ENCODE data around the gene KIF21A. TPM values are rescaled to one million over a fixed set of nuclear protein-coding genes. Genes with fewer than 3 reads are reported as not detected.

KIF21A gene
- polyA plus RNA-seq, 1 of the 3 experiments (the other 2 are of a cell fraction), result 3.6 TPM

- no peaks in the 10 kb centered on the region for H3K9me3 ChIP-seq
- H3F3A ChIP-seq (replicated peaks; ENCODE audit: insufficient read depth), result no peaks in the 10 kb centered on the region
- no peak overlapping the region for H3K4me3 ChIP-seq (ENCODE audit: low read depth in 2 of 2, low read length in 1 of 2)
- POLR2A ChIA-PET, result no interaction called here
- H3K27me3 ChIP-seq (ENCODE audit: insufficient read depth), result no peaks in the 10 kb centered on the region
- no peak overlapping the region; the same call in 1 of the 2 replicates for H2AFZ ChIP-seq (ENCODE audit: low read depth)
- peaks cover 0 to 14% of the 10 kb centered on the region in 2 experiments; a peak in 2 of 4 replicates for H3K4me1 ChIP-seq (ENCODE audit: control insufficient read depth in 1 of 2, insufficient read depth in 2 of 2, low read depth in 1 of 2, low read length in 1 of 2)
- peak overlapping the region in 1 of 2 experiments; percentile 82; a peak in 2 of 4 replicates for H3K27ac ChIP-seq (ENCODE audit: low read depth in 2 of 2, low read length in 1 of 2)
- no peaks in the 10 kb centered on the region for H3K79me2 ChIP-seq (ENCODE audit: insufficient read depth)
- no peak overlapping the region for H3K4me2 ChIP-seq
- 51% methylated on average over 2 of the region's 2 CpGs for WGBS (ENCODE audit: low lambda C conversion rate)
- DNase-seq, result peak; percentile 53
- H3K36me3 ChIP-seq (replicated peaks in 1 of 2; ENCODE audit: control insufficient read depth in 1 of 2, insufficient read depth in 2 of 2, low read length in 1 of 2), result peaks cover 0 to 2% of the 10 kb centered on the region in 2 experiments
- no peaks in the 10 kb centered on the region for H4K20me1 ChIP-seq (ENCODE audit: insufficient read depth)
- no peaks in the 10 kb centered on the region for H3K9me2 ChIP-seq
- CTCF ChIA-PET, result interaction anchor here (0.9 to 2.8 kb wide), 5 partner anchors 12 to 28 kb away, joined by 3 to 7 read pairs (median 3); partner anchors contain the start of gene KIF21A
- no peak overlapping the region for H3K9ac ChIP-seq
- TF ChIP-seq SIN3A (IDR thresholded peaks at IDR 0.05; ENCODE audit: borderline replicate concordance, low read depth, low read length) (no peak), TCF12 (IDR thresholded peaks at IDR 0.05) (no peak), CTCF (IDR thresholded peaks at IDR 0.05) (no peak), RFX5 (IDR thresholded peaks at IDR 0.05; ENCODE audit: low read length) (no peak), CHD2 (IDR thresholded peaks at IDR 0.05; ENCODE audit: low read length, partially characterized antibody) (no peak), MAX (IDR thresholded peaks at IDR 0.05; ENCODE audit: low read depth) (no peak), TEAD4 (IDR thresholded peaks at IDR 0.05; ENCODE audit: borderline replicate concordance, insufficient read depth) (no peak), RXRA (IDR thresholded peaks at IDR 0.05; ENCODE audit: borderline replicate concordance, low read depth) (no peak), POLR2AphosphoS5 (IDR thresholded peaks at IDR 0.05; ENCODE audit: low read depth, low read length) (no peak), IRF3 (IDR thresholded peaks at IDR 0.05; ENCODE audit: low read depth, low read length) (no peak), GABPA (IDR thresholded peaks at IDR 0.05; ENCODE audit: low read depth) (no peak), SMC3 (IDR thresholded peaks at IDR 0.05; ENCODE audit: low read depth, low read length) (no peak), NFIC (IDR thresholded peaks at IDR 0.05; ENCODE audit: borderline replicate concordance) (no peak), MXI1 (IDR thresholded peaks at IDR 0.05; ENCODE audit: low read depth, low read length) (0 out of 2 replicates have a peak, but pooled peaks have one; percentile 35), REST (IDR thresholded peaks at IDR 0.05; ENCODE audit: low read depth, low read length) (no peak), JUND (IDR thresholded peaks at IDR 0.05) (no peak), USF1 (IDR thresholded peaks at IDR 0.05; ENCODE audit: borderline replicate concordance, low read depth) (no peak), PBX3 (IDR thresholded peaks at IDR 0.05) (no peak), NRF1 (IDR thresholded peaks at IDR 0.05; ENCODE audit: low read depth, low read length) (no peak), YY1 (IDR thresholded peaks at IDR 0.05; ENCODE audit: low read depth) (no peak), MEF2A (IDR thresholded peaks at IDR 0.05; ENCODE audit: borderline replicate concordance, low read depth) (no peak), FOXM1 (IDR thresholded peaks at IDR 0.05; ENCODE audit: low read depth) (no peak), TAF1 (IDR thresholded peaks at IDR 0.05; ENCODE audit: borderline replicate concordance, low read depth, low read length) (no peak), EP300 (IDR thresholded peaks at IDR 0.05; ENCODE audit: borderline replicate concordance in 1 of 2, low read depth in 1 of 2, low read length in 1 of 2) (peak in 1 of 2 experiments; percentile 55; a peak in 1 of 4 replicates)
Observed at GRCh38 chr12:39413836-39414771, 28.8 kb downstream of the KIF21A start.

All from SK-N-SH (cell line).